HG03520 (cell line): Measurements from ENCODE around the gene ABCB9.
A peak's percentile ranks its signal among the peaks of the same experiment; 100 is the strongest.

Experiments used
- ATAC-seq: cut with Tn5 transposase; IDR thresholded peaks from one replicate; pipeline ENCODE4 v1.9.1; 2021; ENCODE audit warnings: mild to moderate bottlenecking, moderate library complexity; ENCODE audit not compliant: unreplicated experiment

ABCB9 gene

DNA sequence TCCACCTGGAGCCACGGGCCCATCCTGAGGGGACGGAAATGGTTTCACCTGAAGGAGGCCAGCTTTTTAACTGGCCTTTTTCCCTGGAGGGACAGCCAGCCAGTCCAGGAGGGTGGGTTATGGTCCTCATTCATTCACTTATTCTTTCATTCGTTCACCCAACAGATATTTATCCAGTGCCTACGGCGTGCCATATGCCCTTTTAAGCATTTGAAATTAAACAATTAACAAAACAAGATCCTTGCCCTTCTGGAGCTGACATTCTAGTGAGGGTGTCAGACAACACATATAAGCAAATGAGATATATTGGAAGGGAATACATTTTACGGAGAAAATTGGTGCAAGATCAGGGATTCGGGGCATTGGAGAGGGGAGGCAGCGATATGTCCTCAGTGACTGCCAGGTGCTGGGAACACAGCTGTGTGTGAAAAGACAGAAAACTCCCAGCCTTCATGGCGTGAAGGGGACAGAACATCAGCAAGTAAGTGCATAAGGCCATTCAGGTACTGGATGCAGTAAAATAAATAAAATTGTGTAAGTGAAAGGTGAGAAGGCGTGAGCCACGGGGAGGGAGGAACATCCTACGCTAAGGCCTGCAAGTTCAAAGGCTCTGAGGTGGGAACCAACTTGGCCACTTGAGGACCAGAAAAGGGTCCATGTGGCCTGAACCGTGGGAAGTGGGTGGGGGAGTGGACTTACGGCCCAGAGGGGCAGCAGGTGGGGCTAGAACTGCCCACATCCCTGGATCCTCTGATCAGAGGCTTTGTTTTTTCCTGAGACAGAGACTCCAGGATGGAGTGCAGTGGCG, 684 bp upstream of the ABCB9 start:
- ATAC-seq, result no peak

DNA sequence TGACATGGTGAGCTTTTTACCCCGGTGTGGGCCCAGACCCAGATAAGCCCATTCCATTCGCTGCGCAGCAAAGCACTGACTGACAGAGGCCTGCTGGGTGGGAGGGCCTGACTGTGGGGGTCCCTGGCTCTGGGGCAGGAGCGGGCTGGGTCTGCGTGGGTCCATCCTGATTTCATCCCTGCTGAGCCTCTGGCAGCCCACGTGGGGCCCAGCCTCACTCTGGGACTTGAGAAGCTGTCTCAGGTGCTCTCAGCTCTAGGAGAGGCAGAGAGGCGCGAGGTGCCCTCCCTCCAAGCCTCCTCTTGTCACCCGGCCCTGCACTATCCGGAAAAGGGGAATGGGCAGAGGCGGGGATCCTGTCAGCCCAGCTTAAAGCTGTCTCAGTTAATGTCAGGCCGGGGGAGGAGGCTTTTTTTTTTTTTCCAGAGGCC, 927 bp downstream of the ABCB9 start:
- no peak for ATAC-seq

DNA sequence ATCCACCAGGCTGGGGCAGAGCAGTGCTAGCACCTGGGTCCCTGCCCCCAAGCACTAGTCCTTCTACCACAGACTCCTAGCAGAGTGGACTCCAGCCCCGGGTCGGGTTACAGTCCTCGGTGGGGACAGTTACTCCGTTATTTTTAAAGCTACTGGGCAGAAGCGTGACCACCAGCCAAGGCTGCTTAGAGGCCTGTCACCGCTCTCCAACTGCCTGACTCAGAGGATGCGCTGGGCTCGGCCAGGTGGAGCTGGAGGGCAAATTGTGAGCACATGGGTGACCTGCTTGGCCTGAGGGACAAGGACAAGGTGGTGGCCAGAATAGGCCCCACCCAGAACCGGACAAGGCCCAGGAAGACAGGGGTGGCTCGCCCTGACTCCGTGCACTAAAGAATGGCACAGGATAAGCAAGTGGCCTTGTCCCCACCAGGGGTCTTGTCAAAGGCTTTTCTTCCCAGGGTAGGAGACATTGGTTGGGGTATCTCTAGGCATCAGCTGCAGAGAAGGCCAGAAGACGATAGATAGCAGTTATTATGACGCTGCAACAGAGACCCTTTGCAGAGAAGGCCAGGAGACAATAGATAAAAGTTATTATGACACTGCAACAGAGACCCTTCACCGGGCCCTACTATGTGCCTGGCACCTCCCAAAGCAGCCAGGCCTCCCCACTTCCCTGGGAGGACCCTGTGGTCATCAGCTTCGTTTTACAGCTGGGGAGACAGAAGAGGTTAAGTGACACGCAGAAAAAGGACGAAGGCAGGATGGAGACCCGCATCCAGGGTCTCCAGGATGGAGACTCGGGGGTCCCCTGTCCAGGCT, 1.6 kb downstream of the ABCB9 start:
- no peak for ATAC-seq

DNA sequence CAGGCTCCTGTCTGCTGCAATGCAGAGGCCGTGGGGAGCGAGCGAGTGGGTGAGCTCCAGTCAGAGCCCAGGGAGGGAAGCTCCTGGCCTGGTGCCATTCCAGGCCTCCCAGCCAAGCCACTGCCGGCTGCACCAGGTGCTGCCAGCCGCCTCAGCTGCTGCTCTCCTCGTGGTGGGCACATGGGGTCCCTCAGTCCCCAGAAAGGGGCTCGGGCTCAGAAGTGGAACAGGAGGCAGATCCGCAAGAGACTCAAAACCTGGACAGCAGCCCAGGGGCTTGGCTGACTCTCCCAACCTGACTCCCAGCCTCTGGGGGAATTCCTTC, 2.4 kb downstream of the ABCB9 start:
- no peak for ATAC-seq

DNA sequence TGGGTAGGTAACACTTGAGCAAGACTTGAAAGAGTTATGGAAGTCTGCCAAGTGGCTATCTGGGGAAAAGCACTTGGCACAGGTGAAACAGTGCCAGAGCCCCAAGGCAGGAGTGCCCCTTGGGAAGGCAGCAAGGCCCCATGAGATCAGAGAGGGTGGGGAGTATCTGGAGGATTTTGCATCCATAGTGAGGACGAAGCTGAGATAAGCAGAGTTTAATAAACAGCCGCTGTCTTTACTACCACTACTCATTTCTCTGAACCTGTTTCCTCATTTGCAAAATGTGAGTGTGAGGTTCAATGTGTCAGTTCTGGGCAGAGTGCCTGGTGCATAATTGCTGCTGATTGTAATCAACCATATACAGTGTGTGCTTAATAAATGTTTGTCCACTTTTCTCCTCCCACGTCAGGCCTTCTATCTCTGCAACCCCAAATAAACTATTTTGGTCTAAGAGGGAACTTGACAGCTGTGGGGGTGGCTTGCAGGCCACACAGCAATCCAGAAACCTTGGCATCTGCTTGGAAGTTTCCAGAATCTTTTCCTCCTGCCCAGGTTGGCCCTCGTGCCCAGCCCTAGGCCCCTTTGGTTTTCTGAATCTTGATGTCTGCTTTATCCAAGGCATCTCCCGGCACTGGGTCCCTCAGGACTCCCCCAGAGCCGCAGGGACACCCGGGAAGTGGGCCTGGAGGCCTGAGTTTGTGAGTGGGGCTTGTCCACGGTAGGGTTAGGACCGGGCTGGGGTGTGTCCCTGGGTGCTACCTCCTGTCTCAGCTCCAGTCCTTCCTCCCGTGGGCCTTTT, 4.5 kb downstream of the ABCB9 start:
- ATAC-seq, result no peak

DNA sequence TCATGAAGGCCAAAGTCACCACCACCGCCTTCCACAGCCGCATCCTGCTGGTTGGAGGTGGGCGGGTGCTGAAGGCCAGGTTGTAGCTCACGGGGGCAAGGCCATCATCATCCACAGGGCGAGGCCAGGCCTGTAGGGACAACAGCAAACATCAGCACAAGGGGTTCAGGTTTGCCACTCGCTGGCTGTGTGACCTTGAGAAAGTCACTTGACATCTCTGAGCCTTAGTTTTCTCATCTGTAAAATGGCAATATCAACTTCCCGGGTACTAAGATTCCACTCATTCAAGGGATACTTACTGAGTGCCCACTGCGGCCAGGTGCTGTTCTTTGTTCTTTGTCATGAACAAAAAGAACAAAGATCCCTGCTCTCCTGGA, 6.1 kb downstream of the ABCB9 start:
- ATAC-seq, result no peak

DNA sequence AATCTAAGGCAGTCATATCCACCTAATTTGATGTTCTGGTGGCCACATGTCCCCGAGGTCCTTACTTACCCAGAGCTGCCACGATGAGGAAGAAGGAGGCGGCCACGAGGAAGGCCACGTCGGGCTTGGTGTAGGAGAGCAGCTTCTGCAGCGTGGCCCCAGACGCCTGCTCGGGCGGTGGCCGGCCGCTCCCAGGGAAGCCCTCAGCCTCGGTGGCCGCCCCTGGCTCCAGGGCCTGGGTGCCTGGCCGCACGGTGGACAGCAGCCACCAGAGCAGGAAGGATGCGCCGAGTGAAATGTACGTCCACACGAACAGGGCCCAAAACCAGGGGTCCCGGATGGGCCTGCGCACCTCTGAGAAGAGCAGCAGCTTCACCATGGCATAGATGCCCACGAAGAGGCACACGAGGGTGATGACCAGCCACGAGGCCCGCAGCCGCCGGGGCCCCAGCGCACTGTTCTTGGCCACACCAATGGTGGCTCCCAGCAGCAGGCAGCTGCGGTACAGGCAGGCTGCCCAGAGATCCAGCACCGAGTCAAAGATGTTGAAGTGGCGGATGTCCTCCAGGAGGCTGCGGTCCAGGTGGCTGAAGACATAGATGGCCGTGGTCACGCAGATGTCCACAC, 6.6 kb downstream of the ABCB9 start:
- no peak for ATAC-seq

DNA sequence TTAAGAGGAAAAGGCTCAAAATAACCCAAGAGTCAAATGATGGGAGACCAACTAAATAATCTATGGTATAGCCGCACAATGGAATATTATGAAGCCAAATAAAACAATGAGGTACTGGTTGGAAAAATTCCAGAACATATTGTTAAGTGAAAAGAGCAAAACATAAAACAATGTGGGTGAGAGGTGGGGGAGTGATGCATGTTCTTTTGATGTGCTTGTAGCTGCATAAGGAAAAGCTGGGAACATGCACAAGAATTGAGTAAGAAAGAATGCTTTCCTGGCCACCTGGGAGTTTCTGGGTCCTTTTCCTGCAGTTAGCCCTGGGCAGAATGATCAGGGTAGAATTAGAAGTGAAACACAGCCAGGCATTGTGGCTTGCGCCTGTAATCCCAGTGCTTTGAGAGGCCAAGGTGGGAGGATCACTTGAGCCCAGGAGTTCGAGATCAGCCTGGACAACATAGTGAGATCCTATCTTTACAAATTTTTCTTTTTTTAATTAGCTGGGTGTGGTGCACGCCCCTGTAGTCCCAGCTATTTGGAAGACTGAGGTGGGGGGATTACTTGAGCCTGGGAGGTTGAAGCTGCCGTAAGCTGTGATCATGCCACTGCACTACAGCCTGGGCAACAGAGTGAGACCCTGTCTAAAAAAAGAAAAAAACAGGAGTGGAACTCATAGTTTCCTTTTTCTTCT, 7.9 kb downstream of the ABCB9 start:
- ATAC-seq, result no peak

DNA sequence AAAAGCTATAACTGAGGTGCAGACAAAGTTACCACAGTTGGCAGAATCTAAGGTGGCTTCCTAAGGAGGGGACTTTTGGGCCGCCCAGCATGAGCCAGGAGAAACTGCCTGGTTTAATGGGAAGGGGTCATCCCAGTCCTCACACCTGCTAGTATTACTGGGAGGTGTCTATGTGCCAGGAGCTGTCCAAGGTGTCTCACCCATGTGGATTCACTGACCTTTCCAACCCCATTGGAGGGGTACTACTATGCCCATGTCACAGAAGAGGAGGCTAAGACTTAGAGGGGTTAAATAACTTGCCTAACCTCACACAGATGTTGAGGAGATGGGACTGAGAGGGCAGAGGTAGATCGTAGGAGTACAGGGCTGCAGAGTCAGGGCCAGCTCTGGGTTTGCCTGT, 10.2 kb downstream of the ABCB9 start:
- ATAC-seq, result no peak

DNA sequence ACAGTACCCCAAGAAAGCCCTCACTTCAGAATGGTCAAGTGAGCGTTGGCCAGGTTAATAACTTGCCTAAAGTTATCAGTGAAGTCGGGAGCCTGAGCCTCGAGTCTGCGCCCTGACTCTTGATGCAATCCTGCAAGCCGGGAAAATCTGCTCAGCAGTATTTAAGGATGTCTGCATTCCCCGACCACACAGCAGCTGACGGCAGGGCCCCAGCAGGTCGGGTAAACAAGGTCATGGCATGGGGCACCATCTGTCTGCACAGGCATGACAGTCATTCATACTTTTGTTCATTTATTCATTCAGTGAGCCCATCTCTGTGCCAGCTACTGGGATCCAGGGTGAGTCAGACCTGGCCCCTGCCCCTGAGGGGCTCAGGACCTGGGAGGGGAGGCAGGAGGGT, 11.1 kb downstream of the ABCB9 start:
- no peak for ATAC-seq

DNA sequence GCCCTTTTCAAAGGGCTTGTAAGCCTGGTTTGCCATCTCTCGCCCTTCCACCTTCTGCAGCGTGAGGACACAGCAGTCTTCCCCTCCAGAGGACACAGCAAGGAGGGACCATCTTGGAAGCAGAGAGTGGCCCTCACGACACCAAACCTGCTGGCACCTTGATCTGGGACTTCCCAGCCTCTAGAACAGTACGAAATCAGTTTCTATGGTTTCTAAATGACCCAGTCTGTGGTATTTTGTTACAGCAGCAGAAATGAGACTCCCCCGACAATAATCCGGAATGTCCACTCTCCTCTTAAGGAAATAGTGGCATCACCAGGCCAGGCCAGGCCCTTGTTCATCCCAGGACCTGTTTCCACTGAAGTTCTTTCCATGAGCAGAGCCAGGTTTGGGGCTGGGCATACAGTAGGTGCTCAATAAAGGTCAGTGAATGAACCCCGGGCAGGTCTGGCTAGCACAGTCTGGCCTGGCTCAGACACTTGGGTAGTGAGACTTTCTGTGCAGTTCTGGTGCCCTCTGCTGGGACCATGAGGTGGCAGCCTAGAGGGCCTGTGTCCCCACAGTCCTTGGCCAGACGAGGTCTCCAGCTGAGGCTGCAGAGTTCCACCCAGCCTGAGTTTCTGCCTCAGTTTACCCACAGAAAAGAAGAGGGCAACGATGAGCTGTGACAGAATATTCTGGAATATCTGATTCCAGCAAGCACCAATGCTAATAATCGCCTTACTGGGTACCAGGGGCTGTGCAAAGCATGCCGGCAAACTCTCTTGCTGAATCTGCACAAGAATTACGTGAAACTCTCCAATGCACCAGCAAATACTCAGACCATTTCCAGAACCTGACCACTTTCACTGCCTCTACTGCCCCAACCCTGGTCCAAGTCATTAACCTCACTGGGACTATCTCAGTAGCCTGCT, 14.0 kb downstream of the ABCB9 start:
- ATAC-seq, result no peak

DNA sequence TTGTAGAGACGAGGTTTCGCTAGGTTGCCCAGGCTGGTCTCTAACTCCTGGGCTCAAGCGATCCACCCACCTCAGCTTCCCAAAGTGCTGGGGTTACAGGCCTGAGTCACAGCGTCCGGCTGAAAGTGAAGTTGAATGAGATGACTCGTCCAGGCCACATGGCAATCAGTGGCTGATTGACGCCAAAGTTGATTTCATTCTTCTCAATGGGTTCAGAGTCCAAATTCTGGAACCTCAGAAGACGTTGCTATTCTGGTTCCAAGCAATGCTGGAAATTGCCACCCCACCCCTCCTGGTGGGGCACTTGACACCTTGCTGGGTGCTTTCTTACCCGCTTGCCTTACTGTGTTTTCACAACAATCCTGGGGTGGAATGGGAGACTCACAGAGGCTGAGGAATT, 14.9 kb downstream of the ABCB9 start:
- ATAC-seq, result no peak

DNA sequence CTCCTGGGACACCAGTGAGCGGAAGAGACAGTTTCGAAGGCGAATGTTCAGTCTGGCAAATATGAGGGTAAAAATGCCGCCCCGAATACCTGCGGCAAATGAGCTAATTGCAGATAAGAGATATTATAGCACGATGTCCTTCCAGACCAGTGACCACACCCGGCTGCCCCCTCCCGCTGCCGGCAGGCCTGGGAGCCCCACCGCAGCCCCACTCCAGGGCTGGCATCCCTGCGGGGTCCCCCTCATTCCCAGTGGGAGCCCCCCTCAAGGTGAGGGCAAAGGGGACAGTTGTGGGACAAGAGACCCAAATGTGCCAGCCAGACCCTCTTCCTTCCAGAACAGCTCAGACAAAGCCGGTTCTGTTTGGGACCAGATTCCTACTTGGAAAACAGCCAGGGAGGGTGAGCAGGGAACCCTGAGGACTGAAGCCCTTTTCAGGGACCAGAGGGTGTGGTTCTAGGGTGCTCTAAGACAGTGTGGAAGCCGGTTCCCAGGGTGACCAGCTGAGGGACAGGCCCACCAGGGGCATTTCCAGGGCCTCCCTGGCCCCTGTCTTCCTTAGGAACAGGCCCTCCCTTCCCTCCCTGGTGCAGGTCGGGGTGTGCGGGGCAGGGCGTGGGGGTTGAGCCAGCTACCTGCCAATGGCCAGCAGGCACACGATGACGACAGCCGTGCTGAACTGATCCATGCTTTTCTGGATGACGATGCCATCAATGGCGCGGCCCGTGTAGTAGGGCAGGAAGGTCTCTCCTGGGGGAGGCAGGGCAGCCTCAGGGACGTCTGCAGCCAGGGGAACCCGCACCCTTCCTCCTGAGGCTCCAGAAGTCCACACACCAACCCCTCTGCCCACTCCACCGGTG, 16.2 kb downstream of the ABCB9 start:
- no peak for ATAC-seq

DNA sequence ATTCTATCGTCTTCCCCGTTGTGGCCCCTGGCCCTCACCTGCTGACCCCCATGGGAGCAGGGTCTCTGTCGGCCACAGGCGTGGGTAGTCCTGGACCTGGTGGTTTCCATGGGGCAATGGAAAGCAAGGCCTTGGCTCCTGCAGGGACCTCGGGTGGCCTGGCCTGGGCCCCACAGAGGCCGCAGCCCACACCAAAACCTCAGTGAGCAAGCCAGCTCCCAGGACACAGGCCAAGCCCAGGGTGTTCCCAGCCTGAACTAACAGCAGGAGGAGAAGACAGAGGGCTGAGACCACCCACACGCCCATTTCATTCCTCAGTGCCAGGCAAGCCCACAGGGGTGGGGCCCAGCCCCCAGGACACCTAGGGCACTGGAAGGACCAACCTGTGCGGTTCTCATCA, 16.9 kb downstream of the ABCB9 start:
- ATAC-seq, result no peak

DNA sequence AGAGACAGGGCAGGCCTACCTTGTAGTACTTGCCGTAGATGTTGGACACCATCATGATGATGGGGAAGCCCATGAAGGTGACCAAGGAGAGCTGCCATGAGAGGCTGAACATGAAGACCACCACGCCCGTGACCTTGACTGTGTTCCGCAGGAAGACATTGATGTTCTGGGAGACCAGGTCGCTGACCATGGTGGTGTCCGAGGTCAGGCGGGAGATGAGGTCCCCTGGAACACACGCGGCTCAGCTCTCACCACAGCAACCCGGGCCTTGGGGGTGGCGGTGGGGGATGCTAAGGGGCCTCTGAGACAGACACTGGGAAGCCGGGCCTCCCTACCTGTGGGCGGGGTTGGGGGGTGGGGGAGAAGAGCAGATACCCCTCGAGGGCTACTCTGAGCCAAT, 17.7 kb downstream of the ABCB9 start:
- ATAC-seq, result no peak

DNA sequence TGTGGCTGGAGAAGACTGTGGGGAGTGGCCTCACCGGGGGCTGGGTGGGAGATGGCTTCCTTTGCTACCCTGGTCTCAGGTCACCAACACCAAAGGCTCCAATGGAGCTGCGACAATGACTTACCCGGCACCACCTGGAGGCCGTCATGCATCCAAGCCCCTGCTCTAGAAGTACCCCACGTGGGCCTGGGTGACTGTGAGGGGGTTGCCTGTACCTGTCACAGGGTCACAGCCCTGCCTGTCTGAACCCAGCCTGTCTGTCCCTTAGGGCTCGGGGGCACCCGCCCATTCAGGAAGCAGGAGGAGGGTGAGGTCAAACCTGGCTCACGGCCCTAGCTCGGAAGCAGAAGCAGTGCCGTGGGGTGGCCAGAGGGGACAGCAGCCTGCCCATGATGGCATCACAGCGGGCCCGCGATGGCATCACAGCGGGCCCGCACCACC, 18.9 kb downstream of the ABCB9 start:
- no peak for ATAC-seq

DNA sequence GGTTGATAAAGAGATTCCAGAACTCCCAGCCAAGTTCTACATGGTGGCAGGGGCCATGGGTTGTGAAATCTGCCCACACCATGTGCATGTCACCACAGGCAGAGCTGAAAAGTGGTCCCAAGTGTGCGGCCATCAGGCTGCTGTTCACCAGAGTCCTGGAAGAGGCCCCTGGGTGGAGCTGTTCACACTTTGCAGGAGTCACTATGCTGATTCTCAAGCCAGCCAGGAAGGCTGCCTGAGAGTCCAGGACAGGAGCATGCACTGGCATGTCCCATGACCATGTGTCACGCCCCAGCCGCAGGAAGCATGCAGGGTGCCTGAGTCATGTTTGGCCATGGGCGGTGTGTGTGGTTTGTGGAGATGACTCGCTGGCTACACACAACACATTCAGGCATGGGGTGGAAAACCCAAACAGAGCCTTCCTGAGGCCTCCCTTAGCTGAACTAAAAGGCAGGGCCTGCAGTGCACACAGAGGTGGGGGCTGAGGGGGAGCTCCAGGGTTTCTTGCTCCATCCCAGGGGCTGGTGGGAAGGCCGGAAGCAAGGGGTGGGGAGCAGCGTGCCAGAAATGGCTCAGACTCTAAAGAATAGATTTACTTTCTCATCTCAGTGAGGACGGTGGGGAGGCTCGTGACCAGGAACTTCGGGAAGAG, 19.4 kb downstream of the ABCB9 start:
- ATAC-seq, result peak; percentile 68
